ENCODE measurements around the gene SNRPB.

SNRPB gene

DNA sequence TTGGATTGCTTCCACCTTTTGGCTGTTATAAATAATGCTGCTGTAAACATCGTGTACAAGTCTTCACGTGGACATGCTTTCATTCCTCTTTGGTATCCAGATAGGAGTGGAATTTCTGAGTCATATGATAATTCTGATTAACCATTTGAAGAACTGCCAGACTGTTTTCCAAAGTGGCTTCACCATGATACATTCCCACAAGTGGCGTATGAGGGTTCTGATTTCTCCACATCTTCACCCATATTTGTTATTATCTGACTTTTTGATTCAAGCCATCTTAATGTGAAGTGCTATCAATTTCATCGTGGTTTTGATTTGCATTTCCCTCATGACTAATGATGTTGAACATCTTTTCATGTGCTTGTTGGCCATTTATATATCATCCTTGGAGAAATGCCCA lies 2.9 kb upstream of the SNRPB start:
- no peak for DNase-seq

DNA sequence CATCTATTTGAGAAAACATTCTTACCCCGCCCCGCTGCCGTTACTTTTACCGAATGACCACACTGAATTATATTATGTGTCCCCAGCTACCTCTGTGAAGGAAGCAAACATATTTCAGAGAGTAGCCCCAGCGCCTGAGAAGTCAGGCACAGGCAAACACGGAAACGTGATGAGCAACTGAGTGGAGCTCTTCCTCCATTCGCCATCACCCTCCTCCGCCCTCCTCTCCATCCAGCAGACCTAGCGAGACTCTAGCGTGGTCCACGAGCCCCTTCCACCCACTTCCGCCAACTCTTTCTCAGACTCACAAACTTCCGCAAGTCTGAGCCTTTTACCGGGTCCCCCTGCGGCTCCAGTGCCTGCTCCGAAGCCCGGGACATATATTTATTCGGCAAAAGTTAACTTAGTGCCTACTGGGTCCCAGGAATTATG lies 582 bp downstream of the SNRPB start:
- peak in 2 of 3 experiments; percentile 83 to 87 for DNase-seq

DNA sequence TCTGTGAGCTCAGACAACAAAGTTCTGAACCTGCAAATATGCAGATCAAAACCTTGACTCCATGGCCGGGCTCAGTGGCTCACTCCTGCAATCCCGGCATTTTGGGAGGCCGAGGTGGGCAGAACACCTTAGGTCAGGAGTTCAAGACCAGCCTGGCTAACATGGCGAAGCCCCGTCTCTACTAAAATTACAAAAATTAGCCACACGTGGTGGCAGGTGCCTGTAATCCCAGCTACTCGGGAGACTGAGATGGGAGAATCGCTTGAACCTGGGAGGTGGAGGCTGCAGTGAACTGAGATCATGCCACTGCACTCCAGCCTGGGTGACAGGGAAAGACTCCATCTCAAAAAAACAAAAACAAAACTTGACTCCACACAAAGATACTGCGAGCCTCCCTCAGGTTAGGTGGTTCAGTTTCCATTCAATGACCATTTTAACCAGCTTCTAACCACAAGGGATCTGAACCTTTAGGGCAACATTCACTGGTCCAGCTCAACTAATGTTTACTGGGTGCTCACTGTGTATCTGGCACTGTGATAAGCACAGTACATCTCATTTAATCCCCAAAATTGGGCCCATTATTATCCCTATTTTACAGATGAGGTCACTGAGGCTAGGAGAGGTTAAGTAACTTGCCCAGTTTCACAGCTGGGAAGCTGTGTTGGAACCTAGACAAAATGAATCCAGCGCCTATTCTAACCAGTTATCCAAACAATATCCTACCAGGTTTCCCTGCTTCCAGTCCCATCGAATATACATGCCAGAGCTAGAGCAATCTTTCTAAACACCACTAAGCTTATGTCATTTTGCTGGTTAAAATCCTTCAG lies 1.8 kb downstream of the SNRPB start:
- DNase-seq = no peak

DNA sequence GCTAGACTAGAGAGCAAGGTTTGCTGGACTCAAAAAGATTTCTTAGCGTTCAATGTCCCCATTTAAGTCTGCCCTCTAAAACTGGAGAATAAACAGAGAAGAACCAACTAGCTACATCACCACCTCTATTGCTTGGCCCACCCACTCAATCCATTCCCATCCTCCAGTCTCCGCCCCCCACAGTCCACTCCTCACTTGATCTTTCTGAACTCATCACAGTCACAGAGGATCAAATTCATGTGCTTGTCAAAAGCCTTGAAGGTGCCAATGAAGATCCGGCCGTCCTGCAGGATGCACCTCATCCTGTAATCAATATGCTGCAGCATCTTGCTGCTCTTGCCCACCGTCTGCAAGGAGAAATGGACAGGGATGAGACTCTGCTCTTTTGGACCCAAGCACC lies 3.2 kb downstream of the SNRPB start:
- DNase-seq = no peak

DNA sequence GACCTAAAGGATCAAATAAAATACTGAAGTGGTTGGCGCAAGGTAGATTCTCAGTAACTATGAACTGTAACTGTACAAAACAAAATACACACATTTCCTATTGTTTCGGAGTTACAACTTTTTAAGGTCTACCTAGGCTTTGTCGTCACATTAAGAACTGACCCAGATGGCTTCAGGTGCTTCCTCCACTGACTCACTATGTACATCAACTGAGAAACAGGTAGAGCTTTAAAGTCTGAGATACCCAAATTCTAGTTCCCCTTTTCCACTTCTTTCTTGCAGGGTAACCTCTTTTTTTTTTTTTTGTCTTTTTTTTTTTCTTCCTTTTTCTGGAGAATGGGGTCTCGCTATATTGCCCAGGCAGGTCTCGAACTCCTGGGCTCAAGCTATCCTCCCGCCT lies 5.5 kb downstream of the SNRPB start:
- DNase-seq = no peak

DNA sequence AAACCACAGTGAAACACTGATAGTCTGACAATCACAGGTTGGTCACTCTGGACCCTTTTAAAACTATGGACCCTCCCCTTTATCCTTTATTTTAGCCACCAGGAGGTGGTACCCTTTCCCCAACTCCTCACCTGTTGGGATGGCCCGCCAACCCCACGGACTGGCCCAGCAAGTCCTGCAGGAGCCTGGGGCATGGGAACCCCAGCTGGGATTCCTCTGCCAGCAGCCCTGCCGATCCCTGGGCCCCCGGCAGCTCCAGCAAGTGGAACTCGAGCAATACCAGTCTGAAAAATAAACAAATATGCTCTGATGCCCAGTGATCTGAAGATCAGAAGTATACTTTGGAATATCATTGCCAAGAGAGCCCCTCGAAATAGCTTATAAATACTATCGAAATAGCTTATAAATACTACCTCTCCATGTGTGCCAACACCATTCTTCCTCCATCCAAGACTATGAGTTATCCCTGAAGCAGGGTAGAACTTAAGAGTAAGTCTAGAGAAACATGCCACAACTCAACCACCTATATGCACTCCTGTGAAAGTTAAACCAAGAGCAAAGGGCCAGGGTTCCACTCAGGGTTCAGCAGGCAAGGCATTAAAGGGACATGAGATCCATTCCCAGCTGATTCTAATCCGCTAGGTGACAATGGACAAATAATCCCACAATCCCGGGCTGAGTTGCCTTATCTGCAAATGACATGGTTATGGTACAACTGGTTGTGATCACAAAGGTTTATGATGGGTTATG lies 6.8 kb downstream of the SNRPB start:
- DNase-seq = no peak

DNA sequence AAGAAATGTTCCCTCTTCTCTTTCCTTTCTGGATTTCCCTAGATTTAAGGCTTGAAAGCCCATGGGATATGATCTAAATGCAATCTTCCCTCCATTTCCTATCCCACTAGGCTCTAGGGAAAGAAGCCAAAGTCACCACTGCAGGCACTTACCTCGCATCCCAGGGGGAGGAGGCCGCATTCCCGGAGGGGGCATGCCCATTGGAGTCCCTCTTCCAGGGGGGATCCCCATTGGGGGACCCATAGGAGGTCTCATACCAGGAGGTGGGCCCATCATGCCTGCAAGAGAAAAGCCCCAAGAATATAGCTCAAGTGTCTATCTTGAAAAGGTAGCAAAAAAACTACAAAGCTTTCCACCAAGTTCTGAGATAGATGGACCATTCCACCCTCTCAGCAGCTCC lies 8.1 kb downstream of the SNRPB start:
- DNase-seq = no peak

DNA sequence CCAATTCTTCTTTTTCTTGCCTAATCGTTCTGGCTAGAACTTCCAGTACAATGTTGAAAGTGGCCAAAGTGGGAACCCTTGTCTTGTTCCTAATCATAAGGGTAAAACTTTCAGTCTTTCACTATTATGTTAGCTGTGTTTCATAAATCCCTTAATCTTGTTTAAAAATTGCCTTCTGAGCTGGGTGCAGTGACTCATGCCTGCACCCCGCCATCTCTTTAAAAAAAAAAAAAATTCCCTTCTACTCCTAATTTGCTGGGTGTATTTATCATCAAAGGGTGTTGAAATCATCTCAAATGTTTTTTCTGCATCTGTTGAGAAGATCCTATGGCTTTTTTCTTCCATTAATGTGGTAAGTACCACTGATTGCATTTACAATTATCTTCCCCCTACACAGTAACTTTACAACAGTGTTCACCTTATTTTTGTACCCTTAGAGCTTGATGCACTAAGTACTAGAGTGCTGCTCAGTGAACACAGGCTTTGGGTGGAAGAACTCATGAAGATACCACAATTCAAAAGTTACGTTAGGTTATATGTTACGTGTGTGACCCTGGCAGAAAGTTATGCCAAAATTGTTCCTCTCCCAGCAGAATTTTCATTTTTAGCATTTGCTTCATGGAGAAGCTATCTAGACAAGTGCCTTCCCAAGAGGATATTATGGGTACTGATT lies 9.7 kb downstream of the SNRPB start:
- DNase-seq = no peak

DNA sequence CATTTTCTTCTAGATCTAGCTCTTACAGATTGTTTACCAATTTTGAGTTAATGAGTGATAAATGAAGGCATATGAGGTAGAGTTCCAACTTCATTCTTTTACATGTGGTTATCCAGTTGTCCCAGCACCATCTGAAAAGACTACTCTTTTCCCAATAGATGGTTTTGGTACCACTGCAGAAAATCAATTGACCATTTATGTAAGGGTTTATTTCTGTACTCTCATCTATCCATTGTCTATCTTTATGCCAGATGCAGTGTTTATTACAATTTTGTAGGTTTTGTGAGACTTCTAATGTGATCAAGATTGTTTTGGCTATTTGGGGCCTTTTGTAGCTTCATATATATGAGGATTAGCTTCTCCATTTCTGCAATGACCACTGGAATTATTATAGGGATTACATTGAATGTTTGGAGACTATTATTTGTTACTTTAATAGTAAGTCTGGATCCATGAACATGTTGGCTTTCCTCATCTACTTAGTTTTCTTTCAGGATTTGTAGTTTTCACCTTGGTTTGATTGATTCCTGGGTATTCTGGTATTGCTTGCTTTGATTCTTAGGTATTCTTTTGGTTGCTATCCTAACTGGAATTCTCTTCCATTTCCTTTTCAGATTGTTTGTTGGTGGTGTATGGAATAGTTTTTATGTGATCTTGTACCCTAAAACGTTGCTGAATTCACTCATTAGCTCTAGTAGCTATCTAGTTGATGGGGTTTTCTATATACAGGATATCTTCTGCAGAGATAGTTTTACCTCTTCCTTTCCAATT lies 10.4 kb downstream of the SNRPB start:
- DNase-seq = no peak

DNA sequence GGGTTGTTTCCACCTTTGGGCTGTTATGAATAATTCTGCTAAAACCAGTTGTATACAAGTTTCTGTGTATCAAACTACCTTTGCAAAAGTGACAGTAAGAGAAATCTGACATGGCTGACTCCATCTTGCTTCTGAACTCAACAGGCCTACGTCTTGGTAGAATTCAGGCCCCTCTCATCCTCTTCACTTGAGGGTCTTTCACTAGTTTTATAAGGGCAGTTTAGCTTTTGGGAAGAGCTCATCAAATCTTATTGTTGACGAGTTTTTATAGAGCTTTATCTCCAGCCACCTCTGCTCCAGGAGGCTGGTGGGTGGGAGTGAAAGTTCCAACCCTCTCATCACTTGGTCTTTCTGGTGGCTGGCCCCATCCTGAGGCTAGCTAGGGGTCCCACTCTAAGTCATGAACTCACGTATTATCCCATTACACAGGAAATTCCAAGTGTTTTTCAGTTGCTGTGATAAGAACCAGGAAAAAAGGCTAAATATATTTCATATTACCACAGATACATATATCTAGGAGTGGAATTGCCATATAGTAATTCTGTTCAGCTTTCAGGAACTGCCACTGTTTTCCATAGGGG lies 11.6 kb downstream of the SNRPB start:
- DNase-seq = no peak

DNA sequence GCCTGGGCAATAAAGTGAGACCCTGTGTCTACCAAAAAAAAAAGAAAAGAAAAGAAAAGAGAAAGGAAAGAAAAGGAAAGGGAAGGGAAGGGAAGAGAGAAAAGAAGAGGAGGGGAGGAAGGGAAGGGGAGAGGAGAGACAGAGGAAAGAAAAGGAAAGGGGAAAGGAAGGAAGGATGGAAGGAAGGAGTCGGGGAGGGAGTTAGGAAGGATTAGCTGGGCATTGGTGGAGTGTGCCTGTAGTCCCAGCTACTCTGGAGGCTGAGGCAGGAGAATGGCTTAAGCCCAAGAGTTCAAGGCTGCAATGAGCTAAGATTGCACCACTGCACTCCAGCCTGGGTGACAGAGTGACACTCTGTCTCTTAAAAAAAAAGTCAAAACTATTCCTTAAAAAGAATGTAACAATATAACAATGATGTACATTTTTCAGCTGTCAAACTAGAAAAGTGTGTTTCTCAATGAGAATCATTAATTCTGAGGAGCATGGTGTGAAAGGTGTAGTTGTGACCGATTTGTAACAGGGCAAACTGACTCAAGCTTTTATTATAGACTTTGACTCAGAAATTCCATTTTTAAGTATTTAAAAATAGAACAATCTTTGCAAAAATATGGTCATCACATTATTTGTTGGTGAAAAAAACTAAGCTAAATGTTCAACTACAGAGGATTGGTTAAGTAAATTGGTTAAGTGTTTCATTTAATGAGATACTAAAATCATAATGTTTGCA lies 14.7 kb downstream of the SNRPB start:
- DNase-seq = no peak

DNA sequence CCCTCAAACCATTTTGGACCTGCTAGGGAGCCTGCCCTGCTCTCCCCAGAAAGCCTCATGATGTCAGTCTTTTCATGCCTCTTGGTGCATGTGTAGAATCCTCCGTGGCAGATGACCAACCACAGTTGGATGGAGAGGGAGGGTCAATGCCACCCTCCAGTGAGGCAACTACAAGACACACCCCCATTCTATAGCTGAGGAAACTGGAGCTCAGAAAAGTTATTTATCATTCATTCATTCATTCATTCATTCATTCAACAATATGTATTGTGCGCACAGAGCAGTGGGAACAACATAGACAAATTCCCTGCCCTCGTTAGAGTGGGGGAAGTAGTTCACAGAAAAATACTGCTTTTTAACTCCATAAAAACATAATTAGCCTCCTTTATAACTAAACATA lies 16.8 kb downstream of the SNRPB start:
- no peak for DNase-seq

DNA sequence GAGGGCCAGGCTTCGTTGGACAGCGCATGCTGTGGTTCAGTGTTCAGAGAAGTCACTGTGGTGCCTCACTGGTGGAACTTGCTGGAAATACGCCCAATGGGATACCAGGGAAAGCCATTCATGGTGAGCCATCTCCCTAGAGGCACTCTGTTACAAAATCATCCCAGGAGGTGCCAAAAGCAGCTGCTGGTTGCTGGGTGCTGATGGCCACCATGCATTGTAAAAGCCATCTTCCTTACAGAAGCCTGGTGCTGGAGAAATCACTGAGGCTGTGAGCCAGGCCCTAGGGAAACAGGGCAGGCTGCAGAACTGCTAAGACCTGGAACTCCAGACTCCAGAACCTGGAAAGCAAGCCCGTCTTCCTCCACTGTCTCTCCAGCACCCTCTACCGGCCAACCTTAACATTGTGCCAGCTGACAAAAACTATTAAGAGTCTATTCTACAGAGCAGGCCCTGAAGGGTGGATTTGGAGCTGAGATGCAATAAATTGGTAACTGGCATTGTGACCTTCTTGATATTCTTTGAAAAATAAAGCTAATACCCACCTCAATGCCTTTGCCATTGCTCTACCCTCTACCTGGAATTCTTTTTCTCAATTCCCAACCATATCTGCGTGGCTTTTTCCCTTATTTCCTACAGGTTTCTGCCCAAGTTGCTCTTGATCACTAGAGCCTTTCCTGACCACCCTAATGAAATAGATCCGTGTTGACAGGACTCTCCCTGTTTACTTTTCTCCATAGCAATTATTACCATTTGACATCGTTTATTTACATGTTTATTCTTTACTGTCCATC lies 18.5 kb downstream of the SNRPB start:
- DNase-seq = peak; percentile 69 to 92 (median 80)

DNA sequence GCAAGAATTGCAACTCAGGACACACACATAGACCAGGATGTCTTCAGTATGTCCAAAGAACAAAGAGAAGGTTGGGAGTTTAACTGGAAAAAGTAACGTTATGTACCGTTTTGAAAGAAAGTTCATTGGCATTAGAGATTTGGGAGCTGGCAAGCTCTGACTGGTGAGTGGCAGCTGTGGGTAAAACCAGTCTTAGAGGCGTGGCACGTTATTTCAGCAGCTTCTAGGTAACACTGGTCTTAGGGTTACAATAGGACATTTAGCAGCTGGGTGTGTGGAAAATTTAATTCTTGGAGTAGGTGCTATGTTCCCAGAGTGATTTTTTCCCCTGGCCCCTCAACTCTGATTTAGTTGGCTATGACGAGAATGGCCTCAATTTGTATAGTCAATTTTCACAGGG lies 19.2 kb downstream of the SNRPB start:
- DNase-seq = no peak

DNA sequence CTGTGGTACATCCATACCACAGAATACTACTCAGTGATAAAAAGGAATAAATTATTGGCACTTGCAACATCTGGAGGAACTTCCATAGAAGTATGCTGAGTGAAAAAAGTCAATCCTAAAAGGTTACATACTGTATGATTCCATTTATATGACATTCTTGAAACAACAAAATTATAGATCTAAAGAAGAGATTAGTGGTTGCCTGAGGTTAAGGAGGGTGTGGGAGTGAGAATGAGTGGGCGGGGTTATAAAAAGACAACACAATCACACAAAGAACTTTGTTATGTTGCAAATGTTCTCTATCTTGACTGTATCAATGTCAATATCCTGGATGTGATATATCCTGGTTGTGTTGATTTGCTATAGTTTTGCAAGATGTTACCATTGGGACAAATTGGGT lies 21.2 kb downstream of the SNRPB start:
- no peak for DNase-seq

DNA sequence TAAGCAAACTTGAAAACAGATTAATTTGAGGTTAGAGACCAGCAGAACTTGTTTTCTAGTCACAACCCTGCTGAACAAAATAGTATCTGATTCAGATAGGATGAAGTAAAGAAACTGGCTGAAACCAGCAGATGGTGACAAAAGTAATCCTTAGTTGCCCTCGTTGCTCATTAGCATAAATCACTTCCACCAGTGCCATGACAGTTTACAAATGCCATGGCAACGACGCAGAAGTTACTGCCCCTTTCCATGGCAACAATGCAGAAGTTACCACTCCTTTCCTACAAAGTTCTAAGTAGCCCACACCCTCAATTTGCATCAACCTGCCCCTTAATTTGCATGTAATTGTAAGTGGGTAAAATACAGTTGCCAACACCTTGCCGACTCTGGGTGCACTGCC lies 23.7 kb downstream of the SNRPB start:
- no peak for DNase-seq

DNA sequence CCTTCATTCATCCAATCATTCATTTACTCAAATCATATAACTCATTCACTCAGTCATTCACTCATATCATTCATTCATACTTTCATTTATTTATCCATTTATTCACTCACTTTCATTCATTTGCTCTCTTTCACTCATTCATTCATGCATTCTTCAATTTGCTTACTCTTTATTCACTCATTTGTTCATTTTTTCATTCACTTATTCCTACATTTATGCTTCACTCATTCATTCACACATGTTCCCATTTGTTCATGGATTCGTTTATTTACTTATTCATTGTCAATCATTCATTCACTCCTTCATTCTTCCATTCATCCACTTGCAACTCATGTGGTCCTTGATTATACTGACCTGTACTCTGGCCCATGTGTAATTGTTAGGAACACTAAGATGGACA lies 39.4 kb downstream of the SNRPB start:
- DNase-seq = no peak

DNA sequence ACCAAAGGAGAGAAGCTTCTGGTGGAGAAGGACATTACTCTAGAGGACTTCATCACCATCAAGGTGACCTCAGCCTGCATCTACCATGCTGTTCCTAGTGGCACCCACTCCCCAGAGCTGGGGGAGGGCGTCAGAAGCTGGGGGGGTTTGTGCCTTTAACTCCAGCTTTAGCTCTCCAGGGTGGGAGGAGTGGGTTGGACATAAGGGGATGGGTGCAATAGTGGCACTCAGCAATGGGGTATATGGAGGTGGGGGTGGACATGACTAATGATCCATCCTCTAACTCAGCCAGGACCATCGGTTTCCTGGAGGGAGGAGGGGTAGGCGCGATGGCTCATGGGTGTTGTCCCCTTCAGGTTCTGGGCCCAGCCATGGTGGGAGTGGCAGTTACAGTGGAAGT lies 40.1 kb downstream of the SNRPB start:
- DNase-seq = no peak

DNA sequence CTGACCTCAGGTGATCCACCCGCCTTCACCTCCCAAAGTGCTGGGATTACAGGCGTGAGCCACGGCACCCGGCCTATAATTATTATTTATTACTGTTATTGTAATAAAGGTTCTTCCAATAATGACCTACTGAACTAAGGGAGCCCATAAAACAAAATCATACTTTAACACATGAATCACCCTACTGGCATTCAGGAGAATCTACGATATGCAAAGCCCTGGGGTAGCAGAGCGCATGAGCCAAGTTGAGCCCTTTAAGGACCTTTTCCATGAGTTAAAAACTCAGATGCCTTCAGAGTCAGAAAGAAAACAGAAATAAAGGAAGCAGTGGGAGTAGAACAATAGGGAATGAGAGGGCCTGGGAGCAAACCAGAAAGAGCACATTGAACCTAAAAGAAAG lies 41.5 kb downstream of the SNRPB start:
- no peak for DNase-seq

DNA sequence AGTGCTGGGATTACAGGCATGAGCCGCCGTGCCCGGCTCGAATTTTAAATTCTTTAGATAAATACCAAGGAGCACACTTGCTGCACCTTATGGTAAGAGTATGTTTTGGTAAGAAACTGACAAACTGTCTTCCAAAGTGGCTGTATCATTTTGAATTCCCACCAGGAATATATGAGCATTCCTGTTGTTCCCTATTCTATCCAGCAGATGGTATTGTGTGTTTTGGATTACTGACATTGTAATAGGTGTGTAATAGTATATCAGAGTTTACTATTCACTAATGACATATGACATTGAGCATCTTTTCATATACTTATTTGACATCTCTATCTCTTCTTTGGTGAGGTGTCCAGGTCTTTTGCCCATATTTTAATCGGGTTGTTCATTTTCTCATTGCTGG lies 49.3 kb downstream of the SNRPB start:
- peak in 1 of 3 experiments; percentile 18 for DNase-seq

DNA sequence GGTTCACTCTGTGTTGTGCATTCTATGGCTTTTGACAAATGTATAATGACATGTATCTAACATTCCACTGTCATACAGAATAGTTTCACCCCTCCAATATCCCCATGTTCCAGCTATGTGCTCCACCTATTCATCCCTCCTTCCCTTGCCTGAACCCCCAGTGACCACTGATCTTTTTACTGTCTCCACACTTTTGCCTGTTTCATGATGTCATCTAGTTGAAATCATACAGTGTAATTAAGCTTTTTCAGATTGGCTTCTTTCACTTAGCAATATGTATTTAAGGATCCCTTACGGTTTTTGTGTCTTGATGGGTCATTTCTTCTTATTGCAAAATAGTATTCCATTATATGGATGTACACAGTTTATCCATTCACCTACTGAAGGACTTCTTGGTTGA lies 50.1 kb downstream of the SNRPB start:
- DNase-seq = no peak

All from NCI-H1417 (cell line).